NCI-H460 (cell line): ENCODE results near the gene MMP7. TPM values are rescaled to one million over a fixed set of nuclear protein-coding genes. Genes with fewer than 3 reads are reported as not detected.
"Not testable (repeated sequence)": the region's sequence is repeated elsewhere in the genome, so short reads cannot be mapped to it uniquely, and the experiment has no call there.

Experiments used
- DNase-seq: peaks from one replicate; pipeline ENCODE4 v3.0.0-alpha.2; 2016; ENCODE audit warnings: low read depth; ENCODE audit errors: extremely low read depth
- total RNA-seq: library from RNA; depleted of rRNA; stranded (reverse); fragments of >200 nt; shearing (Covaris generic); gene quantifications from 2 replicates; pipeline ENCODE4 v1.2.3, GENCODE V29; 2014

Gene MMP7
- total RNA-seq, 1 experiment from 2014 or later: 0.12 TPM

- no peak for DNase-seq
Measured at GRCh38 chr11:102544594-102544993, 14.0 kb upstream of the MMP7 start.

GRCh38 chr11:102539567-102539966 lies 9.0 kb upstream of the MMP7 start:
- DNase-seq: no peak

- no peak for DNase-seq
Measured at GRCh38 chr11:102538932-102539331, 8.4 kb upstream of the MMP7 start.

GRCh38 chr11:102534261-102534872 lies 3.8 kb upstream of the MMP7 start:
- no peak for DNase-seq

GRCh38 chr11:102528618-102529017 lies 1.9 kb downstream of the MMP7 start:
- no peak for DNase-seq

- no peak for DNase-seq
Measured at GRCh38 chr11:102527684-102528083, 2.9 kb downstream of the MMP7 start.

GRCh38 chr11:102527041-102527440 lies 3.5 kb downstream of the MMP7 start:
- DNase-seq: no peak

GRCh38 chr11:102523887-102524286 lies 6.7 kb downstream of the MMP7 start:
- no peak for DNase-seq

GRCh38 chr11:102523189-102523570 lies 7.4 kb downstream of the MMP7 start:
- DNase-seq: no peak

- DNase-seq: no peak
Measured at GRCh38 chr11:102522312-102523188, 8.0 kb downstream of the MMP7 start.

GRCh38 chr11:102521121-102521520 lies 9.4 kb downstream of the MMP7 start:
- no peak for DNase-seq

GRCh38 chr11:102520514-102520913 lies 10.0 kb downstream of the MMP7 start:
- DNase-seq: no peak

- DNase-seq: no peak
Measured at GRCh38 chr11:102518296-102519094, 12.1 kb downstream of the MMP7 start.

GRCh38 chr11:102517670-102518069 lies 12.9 kb downstream of the MMP7 start:
- DNase-seq: no peak

GRCh38 chr11:102516179-102516578 lies 14.4 kb downstream of the MMP7 start:
- DNase-seq: no peak

- peak; percentile 38 for DNase-seq
Measured at GRCh38 chr11:102513869-102514268, 16.7 kb downstream of the MMP7 start.

GRCh38 chr11:102510439-102511135 lies 20.0 kb downstream of the MMP7 start:
- no peak for DNase-seq

- DNase-seq: not testable (repeated sequence)
Measured at GRCh38 chr11:102502831-102503230, 27.7 kb downstream of the MMP7 start.

GRCh38 chr11:102500829-102501228 lies 29.7 kb downstream of the MMP7 start:
- DNase-seq: no peak

- DNase-seq: no peak
Measured at GRCh38 chr11:102499931-102500330, 30.6 kb downstream of the MMP7 start.

GRCh38 chr11:102499151-102499550 lies 31.4 kb downstream of the MMP7 start:
- DNase-seq: no peak
